Karpas-422 (cell line): ENCODE results near the gene NLRP6. TPM values are rescaled to one million over a fixed set of nuclear protein-coding genes. Genes with fewer than 3 reads are reported as not detected.

Source experiments
- small RNA-seq: library from RNA; depleted of rRNA; stranded (forward); fragments of <200 nt; gene quantifications from one replicate; pipeline ENCODE3, GENCODE V24; 2014
- total RNA-seq: library from RNA; depleted of rRNA; stranded (reverse); fragments of >200 nt; shearing (Covaris generic); gene quantifications from 2 replicates; pipeline ENCODE4 v1.2.3, GENCODE V29; 2014; ENCODE audit warnings: low replicate concordance; rRNA removed

Gene NLRP6
- total RNA-seq, 1 experiment from 2014 or later: not detected

Small RNA genes lying within 50 kb of the gene (small RNA-seq; reads per million reads assigned to genes)
- gene AC136475.6: not detected

Other genes starting within 250 kb of the NLRP6 start
- not detected in 2 replicates for gene SCGB1C1, start 85.3 kb upstream of the NLRP6 start, total RNA-seq
- 16.8 TPM in 2 replicates for gene BET1L, start 71.0 kb upstream of the NLRP6 start, total RNA-seq
- 56.2 and 86.1 TPM in 2 replicates for gene RIC8A, start 70.7 kb upstream of the NLRP6 start, total RNA-seq
- gene SIRT3, start 42.1 kb upstream of the NLRP6 start, total RNA-seq: 13.6 and 17.2 TPM in 2 replicates
- 86.7 and 92.7 TPM in 2 replicates for gene PSMD13, start 41.4 kb upstream of the NLRP6 start, total RNA-seq
- gene PGGHG, start 10.7 kb downstream of the NLRP6 start, total RNA-seq: 17.0 and 24.2 TPM in 2 replicates
- not detected in 2 replicates for gene IFITM5, start 21.1 kb downstream of the NLRP6 start, total RNA-seq
- gene IFITM2, start 29.4 kb downstream of the NLRP6 start, total RNA-seq: 18.5 and 19.4 TPM in 2 replicates
- gene IFITM1, start 35.6 kb downstream of the NLRP6 start, total RNA-seq: 125 and 216 TPM in 2 replicates
- 1.7 TPM in 1 of 2 replicates, not detected in the other for gene IFITM3, start 42.5 kb downstream of the NLRP6 start, total RNA-seq
- not detected in 2 replicates for gene B4GALNT4, start 91.1 kb downstream of the NLRP6 start, total RNA-seq
- gene PKP3, start 115.8 kb downstream of the NLRP6 start, total RNA-seq: 0.76 TPM in 1 of 2 replicates, not detected in the other
- 28.9 and 34.6 TPM in 2 replicates for gene SIGIRR, start 136.6 kb downstream of the NLRP6 start, total RNA-seq
- 1.4 and 2.2 TPM in 2 replicates for gene ANO9, start 163.6 kb downstream of the NLRP6 start, total RNA-seq
- gene PTDSS2, start 171.9 kb downstream of the NLRP6 start, total RNA-seq: 13.5 and 25.4 TPM in 2 replicates
- gene RNH1, start 228.8 kb downstream of the NLRP6 start, total RNA-seq: 59.4 and 107 TPM in 2 replicates